ENCODE measurements around the gene PIK3C2B. TPM values are rescaled to one million over a fixed set of nuclear protein-coding genes. Genes with fewer than 3 reads are reported as not detected.

The PIK3C2B gene
- total RNA-seq, 1 experiment from 2014 or later, result 19.1 TPM

- Histone ChIP-seq H3K27ac (ENCODE audit: low read length) (no peak overlapping the region), H3K9me3 (ENCODE audit: control insufficient read depth, insufficient read depth, low read depth, low read length) (no peaks in the 10 kb centered on the region), H3K4me1 (ENCODE audit: control insufficient read depth, insufficient read depth, low read length) (no peaks in the 10 kb centered on the region; the same call in 1 of the 2 replicates), H3K27me3 (ENCODE audit: control insufficient read depth, insufficient read depth, low read length) (no peaks in the 10 kb centered on the region), H3K36me3 (ENCODE audit: control insufficient read depth, insufficient read depth, low read length) (no peaks in the 10 kb centered on the region), H3K4me3 (ENCODE audit: low read depth in 2 of 2, low read length in 2 of 2) (no peak overlapping the region)
- intact Hi-C loops (cut with micrococcal nuclease; ENCODE audit: unreplicated experiment), result no loop called here
- BruUV-seq (replicated peaks), result no TSS peak
- CTCF ChIA-PET, result interaction anchor here (0.6 to 2.2 kb wide), 3 partner anchors 13 to 51 kb away, joined by 3 to 7 read pairs (median 6); no protein-coding TSS in a partner anchor
- DNase-seq (ENCODE audit: low read depth, low spot score) (no peak), ATAC-seq (no peak)
- in situ Hi-C loops (cut with HindIII; ENCODE audit: low pct_unique_long_range_greater_than_20kb, low sequenced_read_pairs), result no loop called here
- POLR2A ChIA-PET, result interaction anchor here (0.5 to 0.6 kb wide), 3 partner anchors 28 to 102 kb away, joined by 3 to 7 read pairs (median 3); no protein-coding TSS in a partner anchor
- TF ChIP-seq, protein P1, sequence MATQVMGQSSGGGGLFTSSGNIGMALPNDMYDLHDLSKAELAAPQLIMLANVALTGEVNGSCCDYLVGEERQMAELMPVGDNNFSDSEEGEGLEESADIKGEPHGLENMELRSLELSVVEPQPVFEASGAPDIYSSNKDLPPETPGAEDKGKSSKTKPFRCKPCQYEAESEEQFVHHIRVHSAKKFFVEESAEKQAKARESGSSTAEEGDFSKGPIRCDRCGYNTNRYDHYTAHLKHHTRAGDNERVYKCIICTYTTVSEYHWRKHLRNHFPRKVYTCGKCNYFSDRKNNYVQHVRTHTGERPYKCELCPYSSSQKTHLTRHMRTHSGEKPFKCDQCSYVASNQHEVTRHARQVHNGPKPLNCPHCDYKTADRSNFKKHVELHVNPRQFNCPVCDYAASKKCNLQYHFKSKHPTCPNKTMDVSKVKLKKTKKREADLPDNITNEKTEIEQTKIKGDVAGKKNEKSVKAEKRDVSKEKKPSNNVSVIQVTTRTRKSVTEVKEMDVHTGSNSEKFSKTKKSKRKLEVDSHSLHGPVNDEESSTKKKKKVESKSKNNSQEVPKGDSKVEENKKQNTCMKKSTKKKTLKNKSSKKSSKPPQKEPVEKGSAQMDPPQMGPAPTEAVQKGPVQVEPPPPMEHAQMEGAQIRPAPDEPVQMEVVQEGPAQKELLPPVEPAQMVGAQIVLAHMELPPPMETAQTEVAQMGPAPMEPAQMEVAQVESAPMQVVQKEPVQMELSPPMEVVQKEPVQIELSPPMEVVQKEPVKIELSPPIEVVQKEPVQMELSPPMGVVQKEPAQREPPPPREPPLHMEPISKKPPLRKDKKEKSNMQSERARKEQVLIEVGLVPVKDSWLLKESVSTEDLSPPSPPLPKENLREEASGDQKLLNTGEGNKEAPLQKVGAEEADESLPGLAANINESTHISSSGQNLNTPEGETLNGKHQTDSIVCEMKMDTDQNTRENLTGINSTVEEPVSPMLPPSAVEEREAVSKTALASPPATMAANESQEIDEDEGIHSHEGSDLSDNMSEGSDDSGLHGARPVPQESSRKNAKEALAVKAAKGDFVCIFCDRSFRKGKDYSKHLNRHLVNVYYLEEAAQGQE (IDR thresholded peaks at IDR 0.05; ENCODE audit: insufficient read depth in 1 of 2, low read depth in 2 of 2, low read length in 1 of 2), result no peak
- TF ChIP-seq TCF7L2 (IDR thresholded peaks at IDR 0.05; ENCODE audit: low read depth, low read length), result no peak
- TF ChIP-seq, protein P2, sequence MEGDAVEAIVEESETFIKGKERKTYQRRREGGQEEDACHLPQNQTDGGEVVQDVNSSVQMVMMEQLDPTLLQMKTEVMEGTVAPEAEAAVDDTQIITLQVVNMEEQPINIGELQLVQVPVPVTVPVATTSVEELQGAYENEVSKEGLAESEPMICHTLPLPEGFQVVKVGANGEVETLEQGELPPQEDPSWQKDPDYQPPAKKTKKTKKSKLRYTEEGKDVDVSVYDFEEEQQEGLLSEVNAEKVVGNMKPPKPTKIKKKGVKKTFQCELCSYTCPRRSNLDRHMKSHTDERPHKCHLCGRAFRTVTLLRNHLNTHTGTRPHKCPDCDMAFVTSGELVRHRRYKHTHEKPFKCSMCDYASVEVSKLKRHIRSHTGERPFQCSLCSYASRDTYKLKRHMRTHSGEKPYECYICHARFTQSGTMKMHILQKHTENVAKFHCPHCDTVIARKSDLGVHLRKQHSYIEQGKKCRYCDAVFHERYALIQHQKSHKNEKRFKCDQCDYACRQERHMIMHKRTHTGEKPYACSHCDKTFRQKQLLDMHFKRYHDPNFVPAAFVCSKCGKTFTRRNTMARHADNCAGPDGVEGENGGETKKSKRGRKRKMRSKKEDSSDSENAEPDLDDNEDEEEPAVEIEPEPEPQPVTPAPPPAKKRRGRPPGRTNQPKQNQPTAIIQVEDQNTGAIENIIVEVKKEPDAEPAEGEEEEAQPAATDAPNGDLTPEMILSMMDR (IDR thresholded peaks at IDR 0.05), result no peak; the same call in 1 of the 2 replicates
- no peak for TF ChIP-seq POLR2AphosphoS5 (IDR thresholded peaks at IDR 0.05; ENCODE audit: low read depth, low read length)
These were observed 16.3 kb downstream of the PIK3C2B start for GRCh38 chr1:204478172-204478899.

- no peaks in the 10 kb centered on the region for H3K9me3 ChIP-seq (ENCODE audit: control insufficient read depth, insufficient read depth, low read depth, low read length)
- BruUV-seq (replicated peaks), result no TSS peak
- H3K36me3 ChIP-seq (ENCODE audit: control insufficient read depth, insufficient read depth, low read length), result no peaks in the 10 kb centered on the region
- in situ Hi-C loops (cut with HindIII; ENCODE audit: low pct_unique_long_range_greater_than_20kb, low sequenced_read_pairs), result no loop called here
- no peak overlapping the region for H3K27ac ChIP-seq (ENCODE audit: low read length)
- no peak overlapping the region for H3K4me3 ChIP-seq (ENCODE audit: low read depth in 2 of 2, low read length in 2 of 2)
- ChIA-PET POLR2A (no interaction called here), CTCF (no interaction called here)
- DNase-seq (ENCODE audit: low read depth, low spot score) (no peak), ATAC-seq (no peak)
- H3K27me3 ChIP-seq (ENCODE audit: control insufficient read depth, insufficient read depth, low read length), result no peaks in the 10 kb centered on the region
- no peaks in the 10 kb centered on the region; the same call in 1 of the 2 replicates for H3K4me1 ChIP-seq (ENCODE audit: control insufficient read depth, insufficient read depth, low read length)
- intact Hi-C loops (cut with micrococcal nuclease; ENCODE audit: unreplicated experiment), result no loop called here
- no peak for TF ChIP-seq TCF7L2 (IDR thresholded peaks at IDR 0.05; ENCODE audit: low read depth, low read length)
- TF ChIP-seq SIN3A (IDR thresholded peaks at IDR 0.05; ENCODE audit: borderline replicate concordance, insufficient read depth, low read depth, low read length), result no peak
- TF ChIP-seq, protein P1 (IDR thresholded peaks at IDR 0.05; ENCODE audit: insufficient read depth in 1 of 2, low read depth in 2 of 2, low read length in 1 of 2), result no peak
- no peak for TF ChIP-seq POLR2AphosphoS5 (IDR thresholded peaks at IDR 0.05; ENCODE audit: low read depth, low read length)
- TF ChIP-seq, protein P2 (IDR thresholded peaks at IDR 0.05), result no peak
These were observed 17.4 kb downstream of the PIK3C2B start for GRCh38 chr1:204477036-204477740.
